GM23338 (cell line): ENCODE data around the gene LHX4. TPM values are rescaled to one million over a fixed set of nuclear protein-coding genes. Genes with fewer than 3 reads are reported as not detected.

ENCODE experiments used
- ATAC-seq: fragments of 200-7000 bp; cut with Tn5 transposase; 3 replicates; pipeline ENCODE4 v1.9.1; 2020
- DNase-seq: peaks from one replicate; pipeline ENCODE4 v3.0.0-alpha.2; 2015; ENCODE audit warnings: low spot score
- H2AFZ ChIP-seq: fragments of 200-600 bp; sonication (generic); 2 replicates; pipeline ENCODE4 v1.8.0; 2016; ENCODE audit warnings: antibody characterized with exemption, mild to moderate bottlenecking, moderate library complexity
- H3F3A ChIP-seq: fragments of 200-600 bp; sonication (generic); replicated peaks from 2 replicates; pipeline ENCODE4 v1.8.0; 2017; ENCODE audit warnings: antibody characterized with exemption, mixed run types, low read depth
- H3K27ac ChIP-seq: fragments of 200-600 bp; sonication (generic); 2 replicates; pipeline ENCODE4 v1.6.1; 2016; ENCODE audit warnings: low read depth
- H3K27me3 ChIP-seq: fragments of 200-600 bp; sonication (generic); 2 replicates; pipeline ENCODE4 v1.8.0; 2016; ENCODE audit warnings: mild to moderate bottlenecking, mixed run types, moderate library complexity; ENCODE audit not compliant: insufficient read depth
- H3K36me3 ChIP-seq: fragments of 200-600 bp; sonication (generic); 2 replicates; pipeline ENCODE4 v1.8.0; 2016; ENCODE audit warnings: mild to moderate bottlenecking; ENCODE audit not compliant: insufficient read depth
- H3K4me1 ChIP-seq: fragments of 200-600 bp; sonication (generic); 2 replicates; pipeline ENCODE4 v1.8.0; 2016; ENCODE audit warnings: mild to moderate bottlenecking, moderate library complexity; ENCODE audit not compliant: insufficient read depth
- H3K4me2 ChIP-seq: fragments of 200-600 bp; sonication (generic); 2 replicates; pipeline ENCODE4 v1.7.1; 2017; ENCODE audit warnings: mixed run types
- H3K4me3 ChIP-seq: fragments of 200-600 bp; sonication (generic); 2 replicates; pipeline ENCODE4 v1.6.1; 2016; ENCODE audit warnings: mixed run types
- H3K79me2 ChIP-seq: fragments of 200-600 bp; sonication (generic); replicated peaks from 2 replicates; pipeline ENCODE4 v1.8.0; 2017; ENCODE audit warnings: mild to moderate bottlenecking; ENCODE audit not compliant: insufficient read depth
- H3K9me2 ChIP-seq: fragments of 200-600 bp; sonication (generic); 2 replicates; pipeline ENCODE4 v1.8.0; 2017; ENCODE audit not compliant: insufficient read depth
- H4K20me1 ChIP-seq: fragments of 200-600 bp; sonication (generic); replicated peaks from 2 replicates; pipeline ENCODE4 v1.8.0; 2017; ENCODE audit warnings: mild to moderate bottlenecking; ENCODE audit not compliant: insufficient read depth
- H3K27ac Mint-ChIP-seq: 2 replicates; pipeline ENCODE4 v1.8.0; 2020; ENCODE audit warnings: inconsistent platforms, mild to moderate bottlenecking, moderate library complexity, mixed read lengths
- H3K27me3 Mint-ChIP-seq: 3 replicates; pipeline ENCODE4 v1.8.0; 2022; ENCODE audit warnings: low read depth, mild to moderate bottlenecking, moderate library complexity, mixed read lengths, inconsistent platforms; ENCODE audit not compliant: insufficient read depth, poor library complexity
- H3K36me3 Mint-ChIP-seq: 3 replicates; pipeline ENCODE4 v1.8.0; 2021; ENCODE audit warnings: low read depth, mild to moderate bottlenecking, inconsistent platforms, moderate library complexity, mixed read lengths
- H3K4me1 Mint-ChIP-seq: 3 replicates; pipeline ENCODE4 v1.8.0; 2020; ENCODE audit warnings: mild to moderate bottlenecking, inconsistent platforms, mixed read lengths
- H3K4me3 Mint-ChIP-seq: 3 replicates; pipeline ENCODE4 v1.8.0; 2021; ENCODE audit warnings: moderate library complexity, mild to moderate bottlenecking, inconsistent platforms, mixed read lengths
- H3K9me3 Mint-ChIP-seq: 3 replicates; pipeline ENCODE4 v1.8.0; 2020; ENCODE audit warnings: moderate library complexity, mild to moderate bottlenecking, inconsistent platforms, mixed read lengths
- CREB1 ChIP-seq: fragments of 250-450 bp; sonication (Bioruptor Pico); IDR thresholded peaks from 2 replicates; pipeline ENCODE4 v1.5.0; 2020; ENCODE audit warnings: low read depth, mild to moderate bottlenecking, moderate library complexity
- CTCF ChIP-seq, 2 experiments: fragments of 200-600 bp in 1 of 2; sonication (generic) in 1 of 2; conservative IDR thresholded peaks; 2 replicates each; pipeline versions ENCODE4 v1.5.1 to v1.6.1; 2016 to 2017; ENCODE audit warnings: antibody characterized with exemption in 2 of 2, low read depth in 2 of 2, mild to moderate bottlenecking in 2 of 2, moderate library complexity in 1 of 2
- ETS1 ChIP-seq: IDR thresholded peaks from 2 replicates; pipeline ENCODE4 v1.6.1; 2016; ENCODE audit warnings: antibody characterized with exemption
- EZH2 ChIP-seq: fragments of 200-600 bp; sonication (generic); IDR thresholded peaks from one replicate; pipeline ENCODE4 v1.8.0; 2017; ENCODE audit warnings: antibody characterized with exemption, mild to moderate bottlenecking, low read depth; ENCODE audit not compliant: unreplicated experiment
- EZH2phosphoT487 ChIP-seq: fragments of 200-600 bp; sonication (generic); IDR thresholded peaks from one replicate; pipeline ENCODE4 v1.8.1; 2018; ENCODE audit warnings: antibody characterized with exemption; ENCODE audit not compliant: unreplicated experiment
- JUNB ChIP-seq: IDR thresholded peaks from one replicate; pipeline ENCODE4 v1.6.1; 2016; ENCODE audit warnings: antibody characterized with exemption; ENCODE audit not compliant: unreplicated experiment
- NANOG ChIP-seq: IDR thresholded peaks from 2 replicates; pipeline ENCODE4 v1.6.1; 2016; ENCODE audit warnings: antibody characterized with exemption, borderline replicate concordance
- POLR2AphosphoS5 ChIP-seq: IDR thresholded peaks from 2 replicates; pipeline ENCODE4 v1.6.1; 2016; ENCODE audit warnings: antibody characterized with exemption, low read depth
- REST ChIP-seq: IDR thresholded peaks from one replicate; pipeline ENCODE4 v1.6.1; 2018; ENCODE audit warnings: antibody characterized with exemption; ENCODE audit not compliant: unreplicated experiment
- STAT1 ChIP-seq: IDR thresholded peaks from one replicate; pipeline ENCODE4 v1.6.1; 2016; ENCODE audit warnings: antibody characterized with exemption; ENCODE audit not compliant: unreplicated experiment
- ZNF114 ChIP-seq: fragments of 250-450 bp; sonication (Bioruptor Pico); IDR thresholded peaks from 2 replicates; pipeline ENCODE4 v1.5.0; 2020; ENCODE audit warnings: mild to moderate bottlenecking, moderate library complexity
- ZNF331 ChIP-seq: fragments of 250-450 bp; sonication (Bioruptor Pico); IDR thresholded peaks from 2 replicates; pipeline ENCODE4 v1.5.0; 2020; ENCODE audit warnings: low read depth, mild to moderate bottlenecking, moderate library complexity
- polyA plus RNA-seq: library from polyadenylated mRNA; unstranded; fragments of >200 nt; fragmentation: Nextera tagmentation; extraction: Ambion mirVana; gene quantifications from 2 replicates; pipeline ENCODE4 v1.2.1, GENCODE V29; 2016
- total RNA-seq: library from RNA; depleted of rRNA; stranded (reverse); fragments of >200 nt; shearing (Covaris generic); gene quantifications from 2 replicates; pipeline ENCODE4 v1.2.3, GENCODE V29; 2014

The LHX4 gene
- total and polyA plus RNA-seq, 2 experiments from 2014 or later, result 1.4 to 2.5 TPM

GRCh38 chr1:180219776-180220175 is 10.3 kb upstream of the LHX4 start:
- Histone ChIP-seq H3K9me2 (no peaks in the 10 kb centered on the region), H3K4me1 (peaks cover 6% of the 10 kb centered on the region; the same call in 1 of the 2 replicates), H3K36me3 (no peaks in the 10 kb centered on the region), H2AFZ (peak overlapping the region; percentile 74), H3K27ac (no peak overlapping the region), H3K79me2 (no peaks in the 10 kb centered on the region), H3K27me3 (peaks cover 7% of the 10 kb centered on the region; the same call in 1 of the 2 replicates), H3K4me3 (no peak overlapping the region), H3F3A (no peaks in the 10 kb centered on the region), H3K4me2 (no peak overlapping the region), H4K20me1 (no peaks in the 10 kb centered on the region)
- no peak for TF ChIP-seq STAT1
- TF ChIP-seq POLR2AphosphoS5, result no peak
- no peak for TF ChIP-seq EZH2
- no peak for TF ChIP-seq JUNB
- TF ChIP-seq REST, result no peak
- no peak for TF ChIP-seq NANOG
- no peak for TF ChIP-seq EZH2phosphoT487
- no peak for TF ChIP-seq ETS1
- no peak for TF ChIP-seq ZNF331
- TF ChIP-seq CREB1 (CRISPR knock-in tag), result no peak
- TF ChIP-seq ZNF114 (CRISPR knock-in tag), result no peak
- no peak for TF ChIP-seq CTCF (conservative IDR thresholded peaks at IDR 0.05; ENCODE audit: low read depth in 2 of 2)
- H3K4me1 Mint-ChIP-seq, result peaks cover 7% of the 10 kb centered on the region
- no peak overlapping the region for H3K4me3 Mint-ChIP-seq
- peaks cover 3% of the 10 kb centered on the region for H3K27me3 Mint-ChIP-seq
- DNase-seq, result no peak
- no peaks in the 10 kb centered on the region for H3K9me3 Mint-ChIP-seq
- H3K27ac Mint-ChIP-seq, result no peak overlapping the region
- no peak for ATAC-seq
- no peaks in the 10 kb centered on the region for H3K36me3 Mint-ChIP-seq
